Ovary (tissue), 3 donors: ENCODE measurements around the gene SET.

Experiments used
- CTCF ChIP-seq, 3 donors: fragments of 450-650 bp in 2 of 3; fragments of 200-600 bp in 1 of 3; IDR thresholded peaks; one replicate each; pipeline versions ENCODE4 v1.5.1 to v1.8.0; 2016 to 2022; ENCODE audit warnings: antibody characterized with exemption in 3 of 3, mild to moderate bottlenecking in 1 of 3
- EP300 ChIP-seq: sonication (generic); formaldehyde crosslinking; IDR thresholded peaks from one replicate; pipeline ENCODE4 v1.6.1; 2017; ENCODE audit warnings: antibody characterized with exemption
- POLR2A ChIP-seq: fragments of 450-650 bp; IDR thresholded peaks from one replicate; pipeline ENCODE4 v1.6.1; 2017; ENCODE audit warnings: antibody characterized with exemption, mild to moderate bottlenecking, moderate library complexity
- donor health status: DM: no; HTN: no; CAD: no.

GRCh38 chr9:128719919-128720605, 31.0 kb downstream of the SET start:
- TF ChIP-seq CTCF (IDR thresholded peaks at IDR 0.05) (no peak), POLR2A (no peak), EP300 (no peak)
